Measurements from ENCODE around the gene VSX1.

Gene VSX1

GRCh38 chr20:25081730-25082497 lies at the start of gene VSX1:
Gene VSX1, minus strand, starts transcription at chr20:25082141. Its CDS starts 45 bp downstream, at chr20:25082096.
- DNase-seq (ENCODE audit: low read depth): no peak
- H3K4me3 ChIP-seq (ENCODE audit: low read depth, low read length): no peak within 1 kb of the TSS
- TF ChIP-seq, protein P1, sequence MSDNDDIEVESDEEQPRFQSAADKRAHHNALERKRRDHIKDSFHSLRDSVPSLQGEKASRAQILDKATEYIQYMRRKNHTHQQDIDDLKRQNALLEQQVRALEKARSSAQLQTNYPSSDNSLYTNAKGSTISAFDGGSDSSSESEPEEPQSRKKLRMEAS (IDR thresholded peaks at IDR 0.05; ENCODE audit: low read depth, low read length): no peak
- no peak for TF ChIP-seq CTCF (IDR thresholded peaks at IDR 0.05; ENCODE audit: low read depth, low read length)
- no peak for TF ChIP-seq MYC (IDR thresholded peaks at IDR 0.05; ENCODE audit: low read depth, low read length)
- TF ChIP-seq POLR2A (IDR thresholded peaks at IDR 0.05; ENCODE audit: extremely low read depth, insufficient read length): no peak

DNA sequence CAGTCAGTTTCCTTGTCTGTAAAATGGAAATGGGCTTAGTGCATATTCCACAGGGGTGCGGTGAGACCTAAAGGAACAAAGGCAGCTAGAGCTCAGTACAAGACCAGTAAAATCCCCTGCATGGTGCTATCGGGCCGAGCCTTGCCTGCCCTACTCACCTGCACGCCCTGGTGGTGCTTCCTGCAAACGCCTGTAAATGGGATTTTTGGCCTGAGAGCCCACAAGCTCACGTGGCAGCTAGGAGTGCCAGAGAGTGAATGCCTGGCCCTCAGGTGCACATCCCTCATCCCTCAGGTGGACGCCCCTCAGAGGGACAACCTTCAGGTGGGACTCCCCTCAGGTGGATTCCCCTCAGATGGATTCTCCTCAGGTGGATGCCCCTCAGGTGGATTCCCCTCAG lies 48.0 kb upstream of the VSX1 start:
- no peak for DNase-seq (ENCODE audit: low read depth)
- TF ChIP-seq POLR2A (IDR thresholded peaks at IDR 0.05; ENCODE audit: extremely low read depth, insufficient read length) (no peak), CTCF (IDR thresholded peaks at IDR 0.05; ENCODE audit: low read depth, low read length) (no peak), MYC (IDR thresholded peaks at IDR 0.05; ENCODE audit: low read depth, low read length) (no peak)
- TF ChIP-seq, protein P1 (IDR thresholded peaks at IDR 0.05; ENCODE audit: low read depth, low read length): no peak
- no peak overlapping the region for H3K4me3 ChIP-seq (ENCODE audit: low read depth, low read length)

DNA sequence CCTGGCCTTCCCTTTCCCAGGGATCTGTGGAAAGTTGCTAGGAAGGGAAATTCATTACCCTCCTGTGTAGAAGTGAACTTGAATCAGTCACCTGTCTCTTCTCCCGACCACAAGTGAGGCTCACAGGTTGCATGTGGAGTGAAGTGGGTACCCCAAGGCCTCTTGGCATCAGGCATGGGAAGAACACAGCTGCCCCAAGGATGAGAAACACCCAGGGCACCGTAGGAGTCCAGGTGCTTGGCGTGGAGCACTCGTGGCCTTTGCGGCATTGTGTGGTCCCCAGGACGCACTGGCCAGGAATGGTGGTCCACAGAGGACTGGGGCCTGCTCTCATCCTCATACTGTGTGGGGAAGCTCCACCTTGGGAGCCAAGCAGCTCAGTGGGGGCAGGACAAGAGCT lies 47.5 kb upstream of the VSX1 start:
- H3K4me3 ChIP-seq (ENCODE audit: low read depth, low read length): no peak overlapping the region
- TF ChIP-seq POLR2A (IDR thresholded peaks at IDR 0.05; ENCODE audit: extremely low read depth, insufficient read length): no peak
- no peak for TF ChIP-seq CTCF (IDR thresholded peaks at IDR 0.05; ENCODE audit: low read depth, low read length)
- TF ChIP-seq MYC (IDR thresholded peaks at IDR 0.05; ENCODE audit: low read depth, low read length): no peak
- TF ChIP-seq, protein P1 (IDR thresholded peaks at IDR 0.05; ENCODE audit: low read depth, low read length): no peak
- DNase-seq (ENCODE audit: low read depth): no peak

DNA sequence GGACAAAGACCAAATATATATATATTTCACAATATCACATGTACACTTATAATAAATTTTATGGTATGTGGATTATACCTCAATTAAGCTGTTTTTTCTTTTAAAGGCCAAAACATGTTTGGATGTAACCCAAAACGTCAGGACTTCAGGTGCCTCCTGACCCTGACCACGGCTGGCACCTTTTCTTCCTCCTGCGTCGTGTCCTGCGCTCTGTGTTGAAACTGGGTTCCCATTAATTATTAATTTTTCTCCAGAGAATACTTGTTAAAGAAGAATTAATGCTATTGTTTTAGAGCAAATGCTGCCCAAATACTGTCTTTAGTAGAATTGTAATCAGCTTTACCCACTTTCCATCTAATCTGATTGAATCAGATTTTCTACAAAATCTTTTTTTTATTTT lies 46.7 kb upstream of the VSX1 start:
- H3K4me3 ChIP-seq (ENCODE audit: low read depth, low read length): no peak overlapping the region
- TF ChIP-seq, protein P1 (IDR thresholded peaks at IDR 0.05; ENCODE audit: low read depth, low read length): no peak
- TF ChIP-seq CTCF (IDR thresholded peaks at IDR 0.05; ENCODE audit: low read depth, low read length) (no peak), POLR2A (IDR thresholded peaks at IDR 0.05; ENCODE audit: extremely low read depth, insufficient read length) (no peak), MYC (IDR thresholded peaks at IDR 0.05; ENCODE audit: low read depth, low read length) (no peak)
- no peak for DNase-seq (ENCODE audit: low read depth)

- TF ChIP-seq POLR2A (IDR thresholded peaks at IDR 0.05; ENCODE audit: extremely low read depth, insufficient read length) (no peak), CTCF (IDR thresholded peaks at IDR 0.05; ENCODE audit: low read depth, low read length) (no peak), MYC (IDR thresholded peaks at IDR 0.05; ENCODE audit: low read depth, low read length) (no peak)
- TF ChIP-seq, protein P1 (IDR thresholded peaks at IDR 0.05; ENCODE audit: low read depth, low read length): no peak
- DNase-seq (ENCODE audit: low read depth): no peak
- H3K4me3 ChIP-seq (ENCODE audit: low read depth, low read length): no peak overlapping the region
Observed at GRCh38 chr20:25127761-25128537, 46.0 kb upstream of the VSX1 start.

Data from NB4 (cell line).